GM18508 (cell line): ENCODE data around the gene DNAH9.

ENCODE experiments used
- ATAC-seq: cut with Tn5 transposase; IDR thresholded peaks from one replicate; pipeline ENCODE4 v1.9.1; 2021; ENCODE audit warnings: moderate number of reproducible peaks; ENCODE audit not compliant: insufficient read depth, unreplicated experiment

DNAH9 gene

GRCh38 chr17:11608396-11608795, 10.1 kb downstream of the DNAH9 start:
- ATAC-seq, result no peak

GRCh38 chr17:11610999-11611566, 12.8 kb downstream of the DNAH9 start:
- no peak for ATAC-seq

GRCh38 chr17:11612956-11613355, 14.7 kb downstream of the DNAH9 start:
- ATAC-seq, result no peak

GRCh38 chr17:11618861-11619566, 20.7 kb downstream of the DNAH9 start:
- ATAC-seq, result no peak

- ATAC-seq, result no peak
Observed at GRCh38 chr17:11622492-11622891, 24.2 kb downstream of the DNAH9 start.

- ATAC-seq, result no peak
Observed at GRCh38 chr17:11624976-11625375, 26.7 kb downstream of the DNAH9 start.

GRCh38 chr17:11625878-11626277, 27.6 kb downstream of the DNAH9 start:
- ATAC-seq, result no peak

GRCh38 chr17:11627301-11627940, 29.2 kb downstream of the DNAH9 start:
- no peak for ATAC-seq

GRCh38 chr17:11628374-11628773, 30.1 kb downstream of the DNAH9 start:
- ATAC-seq, result no peak

- ATAC-seq, result no peak
Observed at GRCh38 chr17:11628831-11629230, 30.6 kb downstream of the DNAH9 start.

GRCh38 chr17:11636771-11637170, 38.5 kb downstream of the DNAH9 start:
- ATAC-seq, result no peak

GRCh38 chr17:11637796-11638195, 39.5 kb downstream of the DNAH9 start:
- no peak for ATAC-seq

GRCh38 chr17:11638700-11639265, 40.5 kb downstream of the DNAH9 start:
- ATAC-seq, result no peak

- no peak for ATAC-seq
Observed at GRCh38 chr17:11639736-11640462, 41.6 kb downstream of the DNAH9 start.

GRCh38 chr17:11640463-11640814, 42.2 kb downstream of the DNAH9 start:
- no peak for ATAC-seq

- no peak for ATAC-seq
Observed at GRCh38 chr17:11641521-11642275, 43.4 kb downstream of the DNAH9 start.

GRCh38 chr17:11642655-11643054, 44.4 kb downstream of the DNAH9 start:
- no peak for ATAC-seq

- no peak for ATAC-seq
Observed at GRCh38 chr17:11643851-11644250, 45.6 kb downstream of the DNAH9 start.

GRCh38 chr17:11644265-11645212, 46.3 kb downstream of the DNAH9 start:
- no peak for ATAC-seq
